HL-60 (cell line): ENCODE results near the gene PRIM1.
A peak's percentile ranks its signal among the peaks of the same experiment; 100 is the strongest.
"Not testable (repeated sequence)": the region's sequence is repeated elsewhere in the genome, so short reads cannot be mapped to it uniquely, and the experiment has no call there.

Source experiments
- DNase-seq, 2 experiments: peaks; one replicate each; pipeline ENCODE4 v3.0.0-alpha.2; 2010 to 2020; ENCODE audit warnings: low read depth in 1 of 2, low spot score in 1 of 2
- H3K27ac ChIP-seq: fragments of 250-450 bp; sonication (Bioruptor Pico); replicated peaks from 2 replicates; pipeline ENCODE4 v1.5.1; 2020; ENCODE audit warnings: mild to moderate bottlenecking, moderate library complexity
- H3K27me3 ChIP-seq: fragments of 250-450 bp; sonication (Bioruptor Pico); 2 replicates; pipeline ENCODE4 v1.5.1; 2021; ENCODE audit warnings: mild to moderate bottlenecking, moderate library complexity; ENCODE audit not compliant: insufficient read depth, poor library complexity, severe bottlenecking
- H3K4me3 ChIP-seq: replicated peaks from 2 replicates; pipeline ENCODE4 v1.5.1; 2011; ENCODE audit warnings: mild to moderate bottlenecking, control low read depth, low read length; ENCODE audit not compliant: insufficient read depth
- GABPA ChIP-seq: IDR thresholded peaks from 2 replicates; pipeline ENCODE4 v1.6.1; 2012; ENCODE audit warnings: low read depth
- POLR2AphosphoS5 ChIP-seq: IDR thresholded peaks from 2 replicates; pipeline ENCODE4 v1.6.1; 2012; ENCODE audit warnings: low read depth
- SPI1 ChIP-seq: IDR thresholded peaks from 2 replicates; pipeline ENCODE4 v1.6.1; 2012; ENCODE audit warnings: low read depth, mild to moderate bottlenecking, borderline replicate concordance
- TF ChIP-seq, protein P1 (sequence below): IDR thresholded peaks from one replicate; pipeline ENCODE4 v1.5.1; 2011; ENCODE audit warnings: low read length, control low read depth, inconsistent platforms; ENCODE audit not compliant: insufficient read depth
- TF ChIP-seq, protein P2 (sequence below): IDR thresholded peaks from 2 replicates; pipeline ENCODE4 v1.6.1; 2012; ENCODE audit warnings: low read depth; ENCODE audit not compliant: insufficient replicate concordance

Gene PRIM1

DNA sequence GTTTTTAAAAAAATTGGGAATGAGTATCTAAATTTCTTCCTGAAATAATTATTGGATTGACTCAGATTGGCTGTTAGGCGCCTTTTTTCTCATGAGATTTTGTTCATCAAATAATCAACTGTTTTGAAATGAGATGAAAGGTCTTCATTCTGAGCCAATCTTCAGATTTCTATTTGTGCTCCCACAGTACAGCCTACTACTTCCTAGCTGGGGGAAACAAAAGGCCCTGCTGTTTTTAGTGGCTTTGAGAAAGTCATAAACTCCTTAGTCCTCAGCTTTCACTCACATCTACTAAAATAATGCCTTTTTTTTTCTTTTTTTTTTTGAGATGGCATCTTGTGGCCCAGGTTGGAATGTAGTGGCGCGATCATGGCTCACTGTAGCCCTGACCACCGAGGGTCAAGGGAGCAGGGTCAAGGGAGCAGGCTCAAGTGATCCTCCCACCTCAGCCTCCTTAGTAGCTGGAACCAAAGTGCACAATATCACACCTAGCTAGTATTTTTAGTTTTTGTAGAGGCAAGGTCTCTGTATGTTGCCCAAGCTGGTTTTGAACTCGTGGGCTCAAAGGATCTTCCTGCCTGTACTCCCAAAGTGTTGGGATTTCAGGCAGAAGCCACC, 42.3 kb downstream of the PRIM1 start:
- Histone ChIP-seq H3K4me3 (no peak overlapping the region), H3K27ac (0 out of 2 replicates have a peak overlapping the region, but pooled peaks have one; percentile 24), H3K27me3 (no peaks in the 10 kb centered on the region)
- no peak for DNase-seq
- TF ChIP-seq, protein P1, sequence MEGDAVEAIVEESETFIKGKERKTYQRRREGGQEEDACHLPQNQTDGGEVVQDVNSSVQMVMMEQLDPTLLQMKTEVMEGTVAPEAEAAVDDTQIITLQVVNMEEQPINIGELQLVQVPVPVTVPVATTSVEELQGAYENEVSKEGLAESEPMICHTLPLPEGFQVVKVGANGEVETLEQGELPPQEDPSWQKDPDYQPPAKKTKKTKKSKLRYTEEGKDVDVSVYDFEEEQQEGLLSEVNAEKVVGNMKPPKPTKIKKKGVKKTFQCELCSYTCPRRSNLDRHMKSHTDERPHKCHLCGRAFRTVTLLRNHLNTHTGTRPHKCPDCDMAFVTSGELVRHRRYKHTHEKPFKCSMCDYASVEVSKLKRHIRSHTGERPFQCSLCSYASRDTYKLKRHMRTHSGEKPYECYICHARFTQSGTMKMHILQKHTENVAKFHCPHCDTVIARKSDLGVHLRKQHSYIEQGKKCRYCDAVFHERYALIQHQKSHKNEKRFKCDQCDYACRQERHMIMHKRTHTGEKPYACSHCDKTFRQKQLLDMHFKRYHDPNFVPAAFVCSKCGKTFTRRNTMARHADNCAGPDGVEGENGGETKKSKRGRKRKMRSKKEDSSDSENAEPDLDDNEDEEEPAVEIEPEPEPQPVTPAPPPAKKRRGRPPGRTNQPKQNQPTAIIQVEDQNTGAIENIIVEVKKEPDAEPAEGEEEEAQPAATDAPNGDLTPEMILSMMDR = no peak
- TF ChIP-seq SPI1 (no peak), GABPA (no peak)
- TF ChIP-seq, protein P2, sequence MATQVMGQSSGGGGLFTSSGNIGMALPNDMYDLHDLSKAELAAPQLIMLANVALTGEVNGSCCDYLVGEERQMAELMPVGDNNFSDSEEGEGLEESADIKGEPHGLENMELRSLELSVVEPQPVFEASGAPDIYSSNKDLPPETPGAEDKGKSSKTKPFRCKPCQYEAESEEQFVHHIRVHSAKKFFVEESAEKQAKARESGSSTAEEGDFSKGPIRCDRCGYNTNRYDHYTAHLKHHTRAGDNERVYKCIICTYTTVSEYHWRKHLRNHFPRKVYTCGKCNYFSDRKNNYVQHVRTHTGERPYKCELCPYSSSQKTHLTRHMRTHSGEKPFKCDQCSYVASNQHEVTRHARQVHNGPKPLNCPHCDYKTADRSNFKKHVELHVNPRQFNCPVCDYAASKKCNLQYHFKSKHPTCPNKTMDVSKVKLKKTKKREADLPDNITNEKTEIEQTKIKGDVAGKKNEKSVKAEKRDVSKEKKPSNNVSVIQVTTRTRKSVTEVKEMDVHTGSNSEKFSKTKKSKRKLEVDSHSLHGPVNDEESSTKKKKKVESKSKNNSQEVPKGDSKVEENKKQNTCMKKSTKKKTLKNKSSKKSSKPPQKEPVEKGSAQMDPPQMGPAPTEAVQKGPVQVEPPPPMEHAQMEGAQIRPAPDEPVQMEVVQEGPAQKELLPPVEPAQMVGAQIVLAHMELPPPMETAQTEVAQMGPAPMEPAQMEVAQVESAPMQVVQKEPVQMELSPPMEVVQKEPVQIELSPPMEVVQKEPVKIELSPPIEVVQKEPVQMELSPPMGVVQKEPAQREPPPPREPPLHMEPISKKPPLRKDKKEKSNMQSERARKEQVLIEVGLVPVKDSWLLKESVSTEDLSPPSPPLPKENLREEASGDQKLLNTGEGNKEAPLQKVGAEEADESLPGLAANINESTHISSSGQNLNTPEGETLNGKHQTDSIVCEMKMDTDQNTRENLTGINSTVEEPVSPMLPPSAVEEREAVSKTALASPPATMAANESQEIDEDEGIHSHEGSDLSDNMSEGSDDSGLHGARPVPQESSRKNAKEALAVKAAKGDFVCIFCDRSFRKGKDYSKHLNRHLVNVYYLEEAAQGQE = no peak

DNA sequence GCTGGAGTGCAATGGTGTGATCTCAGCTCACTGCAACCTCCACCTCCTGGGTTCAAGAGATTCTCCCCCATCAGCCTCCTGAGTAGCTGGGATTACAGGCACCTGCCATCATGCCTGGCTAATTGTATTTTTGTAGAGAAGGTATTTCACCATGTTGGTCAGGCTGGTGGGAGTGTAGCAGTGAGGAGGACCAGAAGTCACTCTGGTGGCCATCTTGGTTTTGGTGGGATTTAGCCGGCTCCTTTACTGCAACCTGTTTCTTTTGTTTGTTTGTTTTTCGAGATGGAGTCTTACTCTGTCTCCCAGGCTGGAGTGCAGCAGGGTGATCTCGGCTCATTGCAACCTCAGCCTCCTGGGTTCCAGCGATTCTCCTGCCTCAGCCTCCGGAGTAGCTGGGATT, 47.6 kb downstream of the PRIM1 start:
- DNase-seq, H3K27me3 ChIP-seq, H3K27ac ChIP-seq, H3K4me3 ChIP-seq: not testable (repeated sequence)

DNA sequence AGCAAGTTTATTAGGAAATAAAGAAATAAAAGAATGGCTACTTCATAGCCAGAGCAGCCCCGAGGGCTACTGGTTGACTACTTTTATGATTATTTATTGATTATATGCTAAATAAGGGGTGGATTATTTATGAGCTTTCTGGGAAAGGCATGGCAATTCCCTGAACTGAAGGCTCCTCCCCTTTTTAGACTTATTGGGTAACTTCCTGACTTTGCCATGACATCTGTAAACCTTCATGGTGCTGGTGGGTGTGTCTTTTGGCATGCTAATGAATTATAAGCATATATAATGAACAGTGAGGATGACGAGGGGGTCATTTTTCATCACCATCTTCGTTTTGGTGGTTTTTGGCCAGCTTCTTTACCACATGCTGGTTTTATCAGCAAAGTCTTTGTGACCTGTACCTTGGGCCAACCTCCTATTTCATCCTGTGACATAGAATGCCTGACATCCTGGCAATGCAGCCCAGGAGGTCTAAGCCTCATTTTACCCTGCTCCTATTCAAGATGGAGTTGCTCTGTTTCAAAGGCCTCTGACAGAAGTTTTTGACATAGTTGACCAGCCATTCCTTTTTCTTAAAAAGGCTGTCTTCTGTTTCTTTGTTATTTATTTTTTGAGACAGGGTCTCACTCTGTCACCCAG, 53.0 kb downstream of the PRIM1 start:
- Histone ChIP-seq H3K27me3 (no peaks in the 10 kb centered on the region), H3K4me3 (no peak overlapping the region), H3K27ac (peak overlapping the region; percentile 82)
- TF ChIP-seq, protein P1 = no peak
- TF ChIP-seq SPI1 = no peak
- no peak for TF ChIP-seq POLR2AphosphoS5
- TF ChIP-seq, protein P2 = no peak
- no peak for TF ChIP-seq GABPA
- peak in 1 of 2 experiments; percentile 56 for DNase-seq

DNA sequence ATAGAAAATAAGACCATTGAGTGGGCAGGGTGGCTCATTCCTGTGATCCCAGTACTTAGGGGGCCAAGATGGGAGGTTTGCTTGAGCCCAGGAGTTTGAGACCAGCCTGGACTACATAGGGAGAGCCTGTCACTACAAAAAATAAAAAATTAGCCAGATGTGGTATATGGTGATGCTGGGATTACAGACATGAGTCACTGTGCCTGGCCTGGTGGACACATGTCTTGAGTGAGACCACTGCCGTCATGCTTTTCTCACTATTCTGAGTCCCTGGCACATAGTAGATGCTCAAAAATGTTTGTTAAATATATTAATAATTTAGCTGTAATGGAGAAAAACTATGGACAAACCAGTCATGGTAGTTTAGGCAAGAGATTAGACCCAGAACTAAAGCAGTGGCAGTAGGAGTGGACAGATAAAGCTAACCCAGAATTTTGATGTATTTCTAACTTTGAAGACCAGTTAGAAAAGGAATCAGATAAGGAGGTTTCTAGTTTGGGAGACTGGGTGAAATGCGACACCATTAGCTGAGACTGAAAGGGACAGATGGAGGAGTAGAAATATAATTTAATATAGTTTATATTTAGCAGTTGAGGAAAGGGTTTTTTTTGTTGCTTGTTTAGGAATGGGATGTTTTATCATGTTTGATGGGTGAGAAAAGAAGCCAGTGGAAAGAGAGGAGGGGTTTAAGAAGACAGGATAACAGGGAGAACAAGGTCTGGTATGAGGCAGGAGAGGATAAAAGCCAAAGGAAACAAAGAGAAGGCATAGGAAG, 56.6 kb downstream of the PRIM1 start:
- no peak overlapping the region for H3K4me3 ChIP-seq
- no peaks in the 10 kb centered on the region for H3K27me3 ChIP-seq
- TF ChIP-seq, protein P2 = no peak
- no peak for TF ChIP-seq POLR2AphosphoS5
- TF ChIP-seq, protein P1 = no peak
- TF ChIP-seq SPI1 = no peak
- TF ChIP-seq GABPA = no peak
- DNase-seq = no peak
- no peak overlapping the region; the same call in 1 of the 2 replicates for H3K27ac ChIP-seq
